DOHH2 (cell line): ENCODE results near the gene DCXR.

ENCODE experiments used
- EZH2phosphoT487 ChIP-seq: fragments of 200-600 bp; sonication (generic); IDR thresholded peaks from 2 replicates; pipeline ENCODE4 v1.6.1; 2017; ENCODE audit warnings: borderline replicate concordance, mild to moderate bottlenecking, antibody characterized with exemption, low read length, moderate library complexity, mixed read lengths
- TF ChIP-seq, protein P1 (sequence below): fragments of 200-600 bp; sonication (generic); IDR thresholded peaks from one replicate; pipeline ENCODE4 v1.5.1; 2014; ENCODE audit warnings: antibody characterized with exemption, mild to moderate bottlenecking, low read depth, low read length; ENCODE audit not compliant: poor library complexity, severe bottlenecking

DNA sequence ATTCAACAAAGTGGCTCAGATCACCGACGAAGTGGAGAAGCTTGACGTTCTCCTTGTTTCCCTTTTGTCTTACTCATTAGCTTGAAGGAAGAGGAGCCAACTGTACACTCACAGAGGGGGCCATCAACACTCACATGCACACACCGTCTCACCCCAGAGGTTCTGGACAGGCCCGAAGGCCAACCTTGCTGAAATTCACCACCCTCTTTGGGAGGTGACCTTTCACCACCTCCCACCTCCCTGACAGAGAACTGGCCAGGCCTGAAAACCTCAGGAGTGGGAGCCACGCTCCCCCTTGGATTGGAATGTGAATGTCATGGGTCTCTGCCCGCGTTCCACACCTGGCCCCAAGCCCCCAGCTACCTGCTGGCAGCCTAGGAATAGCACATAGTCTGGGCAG lies 2.0 kb downstream of the DCXR start:
- TF ChIP-seq, protein P1, sequence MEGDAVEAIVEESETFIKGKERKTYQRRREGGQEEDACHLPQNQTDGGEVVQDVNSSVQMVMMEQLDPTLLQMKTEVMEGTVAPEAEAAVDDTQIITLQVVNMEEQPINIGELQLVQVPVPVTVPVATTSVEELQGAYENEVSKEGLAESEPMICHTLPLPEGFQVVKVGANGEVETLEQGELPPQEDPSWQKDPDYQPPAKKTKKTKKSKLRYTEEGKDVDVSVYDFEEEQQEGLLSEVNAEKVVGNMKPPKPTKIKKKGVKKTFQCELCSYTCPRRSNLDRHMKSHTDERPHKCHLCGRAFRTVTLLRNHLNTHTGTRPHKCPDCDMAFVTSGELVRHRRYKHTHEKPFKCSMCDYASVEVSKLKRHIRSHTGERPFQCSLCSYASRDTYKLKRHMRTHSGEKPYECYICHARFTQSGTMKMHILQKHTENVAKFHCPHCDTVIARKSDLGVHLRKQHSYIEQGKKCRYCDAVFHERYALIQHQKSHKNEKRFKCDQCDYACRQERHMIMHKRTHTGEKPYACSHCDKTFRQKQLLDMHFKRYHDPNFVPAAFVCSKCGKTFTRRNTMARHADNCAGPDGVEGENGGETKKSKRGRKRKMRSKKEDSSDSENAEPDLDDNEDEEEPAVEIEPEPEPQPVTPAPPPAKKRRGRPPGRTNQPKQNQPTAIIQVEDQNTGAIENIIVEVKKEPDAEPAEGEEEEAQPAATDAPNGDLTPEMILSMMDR, result no peak
- TF ChIP-seq EZH2phosphoT487, result no peak
